EH (cell line): Measurements from ENCODE around the gene PTBP2.
A peak's percentile ranks its signal among the peaks of the same experiment; 100 is the strongest.
"Not testable (repeated sequence)": the region's sequence is repeated elsewhere in the genome, so short reads cannot be mapped to it uniquely, and the experiment has no call there.

Experiments
- DNase-seq: peaks from one replicate; pipeline ENCODE4 v3.0.0-alpha.2; 2015; ENCODE audit warnings: low read depth

PTBP2 gene

DNA sequence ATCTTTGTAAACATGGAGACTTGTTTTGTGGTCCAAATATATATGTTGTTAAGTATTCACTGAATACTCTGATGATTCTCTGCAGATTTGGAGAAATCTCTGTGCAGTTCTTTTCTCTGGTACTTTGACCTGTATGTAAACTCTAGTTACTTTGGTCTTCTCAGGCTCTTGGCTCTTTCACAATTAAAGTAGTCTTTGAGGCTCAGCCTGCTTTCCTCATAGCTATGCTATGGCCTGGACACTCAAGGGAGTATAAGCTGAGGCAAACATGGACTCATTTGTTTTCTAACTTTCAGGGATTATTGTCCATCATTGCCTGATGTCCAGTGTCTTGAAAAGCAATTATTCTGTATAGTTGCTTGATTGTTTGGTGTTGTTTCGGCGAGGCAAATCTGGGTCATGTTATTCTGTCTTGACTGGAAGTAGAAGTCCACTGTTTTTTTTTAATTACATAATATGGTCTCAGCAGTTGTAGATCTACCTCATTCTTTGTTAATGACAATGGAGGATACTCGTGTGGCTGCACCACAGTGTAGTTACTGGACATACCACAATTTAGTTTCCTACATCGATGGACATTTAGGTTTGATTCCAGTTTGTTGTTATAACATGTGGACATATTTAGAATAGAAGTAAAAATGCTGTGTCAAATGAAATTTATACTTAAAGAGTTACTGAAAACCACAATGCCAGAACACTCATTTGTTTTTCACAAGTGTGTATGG is 9.2 kb downstream of the PTBP2 start:
- no peak for DNase-seq

DNA sequence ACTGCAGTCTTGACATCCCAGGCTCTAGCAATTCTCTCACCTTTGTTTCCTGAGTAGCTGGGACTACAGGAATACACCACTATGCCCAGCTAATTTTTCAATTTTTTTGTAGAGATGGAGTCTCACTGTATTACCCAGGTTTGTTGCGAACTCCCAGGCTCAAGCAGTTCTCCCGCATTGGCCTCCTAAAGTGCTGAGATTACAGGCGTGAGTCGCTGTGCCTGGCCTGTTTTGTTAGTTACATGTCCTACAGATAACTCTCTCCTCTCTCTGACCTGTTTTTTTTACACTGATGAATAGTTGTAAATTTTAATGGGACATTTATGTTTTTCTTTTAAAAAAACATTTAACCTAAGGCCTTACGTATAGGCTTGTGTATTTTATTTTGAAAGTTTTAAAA is 19.8 kb downstream of the PTBP2 start:
- DNase-seq, result no peak

DNA sequence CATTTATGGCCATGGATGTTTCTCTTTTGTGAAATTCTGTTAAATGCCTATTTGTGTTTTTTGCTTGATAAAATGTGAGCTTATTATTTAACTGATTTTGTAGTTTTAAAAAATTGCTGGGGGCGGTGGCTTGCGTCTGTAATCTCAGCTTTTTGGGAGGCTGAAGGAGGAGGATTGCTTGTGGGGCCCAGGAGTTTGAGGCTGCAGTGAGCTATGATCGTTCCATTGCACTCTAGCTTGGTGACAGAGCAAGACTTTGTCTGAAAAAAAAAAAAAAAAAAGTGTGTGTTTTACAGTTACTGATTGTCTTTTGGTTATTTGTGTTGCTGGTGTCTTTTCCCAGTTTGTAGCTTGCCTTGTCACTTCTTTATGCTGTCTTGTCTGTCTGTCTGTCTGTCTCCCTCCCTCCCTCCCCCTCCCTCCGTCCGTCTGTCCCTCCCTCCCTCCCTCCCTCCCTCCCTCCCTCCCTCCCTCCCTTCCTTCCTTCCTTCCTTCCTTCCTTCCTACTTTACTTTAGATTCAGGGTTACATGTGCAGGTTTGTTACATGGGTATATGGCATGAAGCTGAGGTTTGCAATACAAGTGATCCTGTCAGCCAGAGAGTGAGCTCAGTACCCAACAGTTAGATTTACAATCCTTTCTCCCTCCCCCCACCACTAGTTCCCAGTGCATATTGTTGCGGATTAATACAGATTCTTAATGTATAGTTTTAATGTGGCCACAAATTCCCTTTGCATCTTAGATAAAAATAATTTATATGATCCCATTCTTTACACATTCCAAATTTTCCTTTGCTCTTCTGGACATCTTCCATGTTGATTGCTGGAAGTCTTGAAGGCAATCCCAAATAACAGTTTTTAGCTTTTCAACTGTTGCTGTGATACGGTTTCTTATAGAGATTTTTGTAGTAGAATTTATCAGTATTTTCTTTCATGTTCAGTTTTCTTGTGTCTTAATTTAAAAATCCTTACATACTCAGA is 25.1 kb downstream of the PTBP2 start:
- no peak for DNase-seq

DNA sequence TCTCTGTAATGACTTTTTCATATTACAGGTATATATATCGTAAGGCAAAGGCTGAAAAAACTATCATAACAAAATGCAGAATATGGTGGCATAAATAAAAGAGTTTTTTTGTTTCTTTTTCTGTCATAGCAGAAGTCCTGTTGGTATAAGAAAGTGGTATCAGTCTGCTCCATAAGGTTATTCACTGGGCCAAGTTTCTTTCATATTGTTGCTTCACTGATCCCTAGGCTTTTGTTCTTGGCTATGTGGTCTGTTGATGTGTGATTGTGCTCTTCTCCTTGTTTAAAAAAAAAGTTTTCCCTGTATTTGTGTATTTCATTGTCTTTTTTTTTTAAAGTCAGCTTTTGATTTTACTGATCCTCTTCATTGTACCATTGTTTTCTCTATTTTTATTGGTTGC is 26.0 kb downstream of the PTBP2 start:
- DNase-seq, result no peak

DNA sequence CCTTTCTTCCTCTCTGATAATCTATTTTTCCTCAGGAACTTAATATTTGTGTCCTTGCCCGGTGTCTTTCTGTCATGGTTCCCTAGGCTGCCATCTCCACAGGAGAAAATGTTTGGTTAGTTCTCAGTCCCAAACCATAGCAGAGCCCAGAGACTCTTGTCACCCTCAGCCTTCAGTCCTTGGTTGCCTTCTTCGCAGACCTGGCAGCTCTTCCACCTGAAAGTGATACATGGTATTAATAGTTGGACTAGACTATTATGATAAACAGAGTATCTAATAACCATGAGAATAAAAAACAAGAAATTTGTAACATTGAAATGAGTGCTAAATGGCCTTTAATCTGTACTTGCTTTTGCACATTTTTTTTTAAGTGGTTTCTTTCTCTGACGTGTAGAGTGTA is 26.5 kb downstream of the PTBP2 start:
- no peak for DNase-seq

DNA sequence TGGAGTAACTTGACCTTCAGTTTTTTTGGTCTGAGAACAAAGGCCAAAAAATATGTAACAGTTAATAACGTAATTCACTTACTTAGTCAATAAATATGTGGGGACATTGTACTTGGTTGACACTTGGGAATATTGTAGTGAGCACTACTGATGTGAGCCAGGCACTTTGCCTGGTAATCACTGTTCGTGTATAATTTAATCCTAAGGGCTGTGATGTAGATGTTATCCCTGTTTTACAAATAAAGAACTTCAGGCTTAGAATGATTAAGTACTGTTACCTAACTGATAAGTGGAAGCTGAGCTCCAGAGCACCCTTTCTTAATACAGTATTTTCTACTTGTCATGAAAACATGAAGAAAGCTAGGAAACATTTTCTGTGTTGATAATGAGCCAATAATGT is 28.0 kb downstream of the PTBP2 start:
- DNase-seq, result no peak

DNA sequence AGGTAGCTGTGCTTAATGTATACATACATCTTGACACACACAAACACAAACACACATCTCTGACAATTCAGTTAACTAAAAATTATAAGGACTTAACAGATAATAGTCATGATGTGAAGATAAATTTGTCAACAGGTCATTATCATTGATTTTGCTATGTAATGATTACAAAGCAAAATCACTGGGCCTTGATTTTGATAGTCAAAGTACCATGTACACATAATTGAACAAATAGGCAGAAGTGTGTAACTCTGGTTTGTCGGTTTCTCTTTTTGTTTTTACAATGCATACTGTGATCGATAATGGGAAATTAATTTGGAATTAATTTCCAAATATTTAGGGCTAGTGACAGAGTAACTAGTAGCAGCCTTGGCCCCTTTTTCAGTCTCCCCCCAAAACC is 30.8 kb downstream of the PTBP2 start:
- no peak for DNase-seq

DNA sequence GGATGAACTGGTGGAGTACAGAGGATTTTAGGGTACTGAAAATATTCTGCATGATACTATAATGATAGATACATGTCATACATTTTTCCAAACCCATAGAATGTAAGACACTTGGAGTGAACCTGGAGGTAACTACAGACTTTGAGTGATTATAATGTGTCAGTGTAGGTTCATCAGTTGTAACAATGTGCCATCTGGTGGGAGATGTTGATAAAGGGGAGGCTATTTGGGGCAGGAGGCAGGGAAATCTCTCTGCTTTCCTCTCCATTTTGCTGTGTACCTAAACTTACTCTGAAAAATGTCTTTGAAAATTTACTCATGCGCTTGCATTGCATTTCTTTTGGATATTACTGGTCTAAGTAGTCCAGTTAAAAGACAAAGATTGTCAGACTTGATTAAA is 35.2 kb downstream of the PTBP2 start:
- no peak for DNase-seq

DNA sequence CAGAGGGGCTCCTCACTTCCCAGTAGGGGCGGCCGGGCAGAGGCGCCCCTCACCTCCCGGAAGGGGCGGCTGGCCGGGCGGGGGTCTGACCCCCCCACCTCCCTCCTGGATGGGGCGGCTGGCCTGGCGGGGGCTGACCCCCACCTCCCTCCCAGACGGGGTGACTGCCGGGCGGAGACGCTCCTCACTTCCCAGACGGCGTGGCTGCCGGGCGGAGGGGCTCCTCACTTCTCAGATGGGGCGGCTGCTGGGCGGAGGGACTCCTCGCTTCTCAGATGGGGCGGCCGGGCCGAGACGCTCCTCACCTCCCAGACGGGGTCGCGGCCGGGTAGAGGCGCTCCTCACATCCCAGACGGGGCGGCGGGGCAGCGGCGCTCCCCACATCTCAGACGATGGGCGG is 41.0 kb downstream of the PTBP2 start:
- DNase-seq, result not testable (repeated sequence)

DNA sequence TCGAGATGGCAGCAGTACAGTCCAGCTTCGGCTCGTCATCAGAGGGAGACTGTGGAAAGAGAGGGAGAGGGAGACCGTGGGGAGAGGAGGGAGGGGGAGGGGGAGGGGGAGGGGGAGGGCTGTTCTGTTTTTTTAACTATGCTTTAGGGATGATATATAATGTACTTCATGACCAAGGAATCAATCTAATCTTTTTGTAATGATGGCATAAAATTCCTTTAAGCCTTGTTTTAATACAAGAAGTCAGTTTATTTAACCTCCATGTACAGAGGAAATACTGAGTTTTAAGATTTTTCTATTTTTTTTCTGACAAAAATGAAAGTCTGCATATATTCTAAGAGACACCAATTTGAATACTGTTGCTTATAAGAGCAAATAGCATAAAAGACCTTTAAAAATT is 41.9 kb downstream of the PTBP2 start:
- no peak for DNase-seq

DNA sequence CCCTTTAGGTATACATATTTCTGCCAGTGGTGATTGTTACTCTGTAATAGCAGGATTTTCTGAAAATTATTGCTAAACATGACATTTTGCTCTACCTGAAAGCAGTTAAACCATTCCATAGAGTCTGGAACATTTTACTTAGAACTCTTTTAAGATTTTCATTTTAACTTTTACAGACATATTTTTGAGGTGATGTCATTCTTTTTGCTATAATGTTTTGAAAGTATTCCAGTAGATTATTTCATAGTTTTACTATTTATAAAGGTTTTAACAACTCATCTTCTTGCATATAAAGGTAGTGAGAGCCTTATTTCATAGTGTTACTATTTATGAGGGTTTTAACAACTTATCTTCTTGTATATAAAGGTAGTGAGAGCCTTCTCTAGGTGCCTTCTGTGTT is 42.9 kb downstream of the PTBP2 start:
- peak; percentile 14 for DNase-seq

DNA sequence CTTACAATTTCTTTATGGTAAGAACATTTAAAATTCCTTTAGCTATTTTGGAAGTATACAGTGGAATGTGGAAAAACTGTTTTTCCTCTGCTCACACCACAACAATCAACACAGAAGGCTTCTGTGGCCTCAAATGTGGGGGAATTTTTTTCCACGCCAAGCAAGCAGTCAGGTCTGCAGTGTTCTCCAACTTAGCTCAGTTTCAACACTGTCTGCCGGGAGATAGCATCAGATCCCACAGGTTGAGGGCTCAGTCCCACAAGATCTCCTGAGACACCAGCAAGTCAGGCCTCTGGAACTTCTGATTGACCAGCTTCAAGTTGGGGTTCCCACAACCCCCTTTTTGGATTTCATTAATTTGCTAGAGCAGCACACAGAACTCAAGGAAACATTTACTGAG is 50.3 kb downstream of the PTBP2 start:
- DNase-seq, result no peak

DNA sequence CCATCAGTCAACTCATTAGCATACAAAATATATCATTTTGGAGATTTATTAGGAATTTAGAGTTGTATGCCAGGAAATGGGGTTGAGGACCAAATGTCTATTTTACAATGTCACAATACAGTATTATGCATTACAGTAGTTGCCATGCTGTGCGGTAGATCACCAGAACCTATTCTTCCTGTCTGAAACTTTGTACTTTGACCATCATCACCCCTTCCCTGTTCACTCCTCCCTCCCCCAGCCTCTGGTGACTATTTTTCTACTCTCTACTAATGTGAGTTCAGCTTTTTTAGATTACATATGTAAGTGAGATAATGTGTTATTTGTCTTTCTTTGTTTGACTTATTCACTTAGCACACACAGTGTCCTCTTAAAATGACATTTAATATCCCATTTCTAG is 50.8 kb downstream of the PTBP2 start:
- DNase-seq, result no peak

DNA sequence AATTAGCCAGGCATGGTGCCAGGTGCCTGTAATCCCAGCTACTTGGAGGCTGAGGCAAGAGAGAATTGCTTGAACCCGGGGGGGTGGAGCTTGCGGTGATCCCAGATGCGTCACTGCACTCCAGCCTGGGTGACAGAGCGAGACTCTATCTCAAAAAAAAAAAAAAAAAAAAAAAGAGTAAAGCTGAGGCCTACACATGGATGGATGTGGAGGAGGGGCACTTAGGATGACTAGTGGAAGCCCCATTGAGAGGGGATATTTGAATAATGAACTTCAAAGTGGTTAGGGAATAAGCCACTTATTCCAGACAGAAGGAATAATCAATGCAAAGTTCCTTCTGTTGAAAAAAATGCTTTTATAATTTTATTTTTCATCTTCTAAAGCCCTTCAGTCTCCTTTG is 51.4 kb downstream of the PTBP2 start:
- no peak for DNase-seq

DNA sequence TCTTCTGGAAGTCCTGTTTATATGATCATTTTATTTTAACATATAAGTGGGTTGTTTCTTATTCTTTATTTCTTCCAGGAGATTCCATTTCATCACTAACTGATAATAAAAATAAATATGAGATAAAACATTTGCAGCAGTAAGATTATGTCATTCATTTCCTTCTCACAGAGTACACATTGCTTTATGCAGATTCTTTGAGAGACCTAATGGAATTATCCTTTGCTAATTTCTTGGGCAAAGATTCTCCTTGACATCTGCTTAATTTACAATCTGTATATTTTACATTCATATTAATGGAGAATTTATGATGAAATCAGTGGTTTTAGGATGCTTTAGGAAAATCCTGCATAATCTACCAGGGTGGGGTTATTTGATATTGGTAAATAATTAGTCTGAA is 60.6 kb downstream of the PTBP2 start:
- no peak for DNase-seq

DNA sequence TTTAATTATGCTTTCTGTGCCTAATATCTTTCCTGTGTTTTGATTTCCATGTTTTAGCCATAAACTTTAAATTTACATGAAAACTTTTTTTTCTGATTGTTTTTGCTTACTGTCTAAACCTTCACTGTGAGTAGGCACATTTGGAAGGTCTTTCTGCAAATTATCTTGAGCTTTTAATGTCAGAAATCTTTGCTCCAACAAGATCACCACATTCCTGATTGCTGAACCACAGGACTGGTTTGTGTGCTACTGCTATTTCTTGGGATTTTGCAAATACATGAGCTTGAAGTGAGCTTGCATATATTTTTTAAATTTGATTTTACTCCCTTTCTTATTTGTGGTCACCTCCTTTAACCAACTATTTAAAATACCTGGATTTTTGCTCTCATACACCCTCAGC is 61.3 kb downstream of the PTBP2 start:
- peak; percentile 15 for DNase-seq

DNA sequence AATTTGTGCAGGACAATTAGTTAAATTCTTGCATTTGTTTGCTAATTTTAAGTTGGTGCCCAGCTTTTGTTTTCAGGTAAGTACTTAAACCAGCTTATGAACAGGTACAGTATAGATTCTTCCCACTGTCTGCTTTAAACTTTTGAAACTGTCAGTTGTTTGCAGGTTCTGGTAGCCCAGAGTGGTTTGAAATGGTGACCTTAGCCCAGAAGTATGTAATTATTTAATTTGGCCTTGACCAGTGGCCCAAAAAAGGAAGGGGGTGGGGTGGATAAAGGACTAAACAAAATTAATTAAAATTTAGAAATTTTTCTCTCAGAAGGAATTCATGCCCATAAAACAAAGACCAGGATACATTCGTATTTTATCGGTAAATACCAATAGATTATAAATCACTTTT is 69.0 kb downstream of the PTBP2 start:
- no peak for DNase-seq

DNA sequence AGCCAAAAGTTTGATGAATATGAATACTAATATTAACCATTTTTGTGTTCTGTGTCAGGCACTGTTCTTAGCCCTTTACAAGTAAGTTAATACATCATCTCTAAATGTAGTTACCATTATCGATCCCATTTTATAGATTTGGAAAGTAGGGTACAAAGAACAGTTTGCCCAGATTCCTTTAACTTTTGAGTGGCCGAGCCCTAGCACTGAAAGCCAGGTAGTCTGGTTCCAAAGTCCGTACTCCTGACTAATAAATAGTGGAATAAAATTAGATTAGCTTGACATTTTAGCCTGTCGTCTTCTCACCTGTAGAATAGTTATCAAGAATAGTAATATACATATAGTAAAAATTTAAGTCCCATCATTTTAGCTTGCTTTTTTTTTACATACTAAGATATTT is 70.6 kb downstream of the PTBP2 start:
- no peak for DNase-seq

DNA sequence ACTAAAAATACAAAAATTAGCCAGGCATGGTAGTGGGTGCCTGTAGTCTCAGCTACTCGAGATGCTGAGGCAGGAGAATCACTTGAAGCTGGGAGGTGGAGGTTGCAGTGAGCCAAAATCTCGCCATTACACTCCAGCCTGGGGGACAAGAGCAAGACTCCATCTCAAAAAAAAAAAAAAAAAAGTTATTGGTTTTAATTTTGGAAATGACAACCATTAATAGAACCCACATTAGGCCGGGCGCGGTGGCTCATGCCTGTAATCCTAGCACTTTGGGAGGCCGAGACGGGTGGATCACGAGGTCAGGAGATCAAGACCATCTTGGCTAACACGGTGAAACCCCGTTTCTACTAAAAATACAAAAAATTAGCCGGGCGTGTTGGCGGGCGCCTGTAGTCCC is 80.1 kb downstream of the PTBP2 start:
- DNase-seq, result not testable (repeated sequence)

DNA sequence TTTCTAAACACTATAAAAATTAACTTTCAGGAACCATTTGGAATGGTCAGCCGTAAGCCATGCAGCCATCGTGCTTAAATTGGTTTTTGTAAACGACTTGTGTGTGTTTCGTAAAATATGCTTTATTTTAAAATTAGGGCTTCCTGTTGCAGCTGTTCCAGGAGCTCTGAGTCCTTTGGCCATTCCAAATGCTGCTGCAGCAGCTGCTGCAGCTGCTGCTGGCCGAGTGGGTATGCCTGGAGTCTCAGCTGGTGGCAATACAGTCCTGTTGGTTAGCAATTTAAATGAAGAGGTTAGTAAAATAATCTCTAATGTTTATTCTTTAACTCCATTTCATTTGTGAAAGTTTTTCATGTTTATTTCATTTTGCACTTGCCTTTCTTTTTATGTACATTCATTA is 83.1 kb downstream of the PTBP2 start:
- DNase-seq, result no peak

DNA sequence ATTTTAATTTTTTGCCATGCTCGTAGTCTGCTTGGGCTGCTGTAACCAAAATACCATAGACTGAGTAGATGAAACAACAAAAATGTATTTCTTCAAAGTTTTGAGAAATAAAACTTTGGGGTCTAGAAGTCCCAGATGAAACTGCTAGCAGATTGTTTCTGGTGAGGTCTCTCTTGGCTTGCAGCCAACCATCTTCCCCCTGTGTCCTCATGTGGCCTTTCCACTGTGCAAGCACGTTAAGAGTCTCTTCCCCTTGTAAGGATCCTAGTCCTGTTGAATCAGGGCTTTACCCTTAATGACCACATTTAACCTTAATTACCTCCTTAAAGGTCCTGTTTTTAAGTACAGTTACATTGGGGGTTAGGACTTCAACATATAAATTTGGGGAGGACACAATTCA is 86.6 kb downstream of the PTBP2 start:
- no peak for DNase-seq

DNA sequence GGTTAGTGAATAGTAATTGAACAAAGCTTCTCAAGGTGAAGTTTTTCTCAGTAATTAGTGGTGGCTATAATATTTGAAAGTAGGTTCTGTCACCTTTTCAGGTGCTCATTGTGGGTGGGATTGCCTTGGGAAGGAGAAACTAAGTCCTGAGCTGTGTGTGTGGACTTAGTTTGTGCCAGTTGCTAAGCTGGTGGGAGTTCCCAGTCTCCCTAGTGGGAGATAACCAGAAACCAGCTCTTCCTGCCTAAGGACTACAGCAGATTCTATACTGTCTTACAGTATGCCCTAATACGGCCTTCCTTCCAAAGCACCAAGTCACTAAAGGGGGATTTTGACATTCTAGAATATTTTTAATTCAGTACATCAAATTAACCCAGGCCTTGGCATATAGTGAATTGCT is 94.3 kb downstream of the PTBP2 start:
- DNase-seq, result no peak

DNA sequence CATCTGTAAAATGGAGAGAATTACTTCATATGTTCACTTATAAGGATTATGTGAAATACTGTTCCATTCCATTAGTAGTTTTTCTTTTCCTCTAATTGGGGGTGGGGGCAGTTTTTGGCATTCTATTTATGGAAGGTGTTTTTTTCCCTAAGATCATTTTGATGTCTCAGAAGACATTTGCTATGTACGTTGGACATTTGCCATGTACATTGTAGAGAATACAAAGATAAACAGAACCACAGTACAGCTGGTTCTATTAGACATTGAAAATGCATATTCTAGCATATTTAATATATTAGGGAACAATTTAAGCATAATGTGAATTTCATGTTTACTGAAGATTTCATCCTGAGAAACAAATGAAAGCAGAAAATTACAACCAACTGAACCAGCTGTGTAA is 98.5 kb downstream of the PTBP2 start:
- DNase-seq, result no peak

DNA sequence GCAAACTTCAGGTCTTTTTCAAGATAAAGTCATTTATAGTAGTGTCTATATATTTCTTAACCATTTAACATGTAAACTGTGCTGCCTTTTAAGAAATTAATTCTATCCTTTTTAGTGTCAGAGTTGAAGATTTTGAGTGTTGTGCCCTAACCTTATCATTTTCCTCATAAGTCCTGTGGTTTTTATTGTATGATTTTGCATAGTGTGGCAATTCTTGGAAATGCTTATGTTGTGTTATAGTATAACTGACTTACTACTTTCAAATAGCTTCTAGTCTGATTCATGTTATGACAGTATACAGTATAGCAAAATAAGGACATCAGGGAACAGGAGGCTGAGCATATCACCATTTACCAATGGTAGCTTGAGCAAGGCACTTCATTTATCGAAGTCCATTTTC is 99.1 kb downstream of the PTBP2 start:
- no peak for DNase-seq
